ENCODE results near the gene ANKRD13A. TPM values are rescaled to one million over a fixed set of nuclear protein-coding genes. Genes with fewer than 3 reads are reported as not detected.

Gene ANKRD13A
- total and polyA plus RNA-seq, 2 of the 13 experiments (the other 11 are each of a cell fraction or from before 2014, with no cell fraction given) = 34.1 to 41.6 TPM

GRCh38 chr12:109999983-110000505 lies 814 bp downstream of the ANKRD13A start (continued):
- TF ChIP-seq, protein P1, sequence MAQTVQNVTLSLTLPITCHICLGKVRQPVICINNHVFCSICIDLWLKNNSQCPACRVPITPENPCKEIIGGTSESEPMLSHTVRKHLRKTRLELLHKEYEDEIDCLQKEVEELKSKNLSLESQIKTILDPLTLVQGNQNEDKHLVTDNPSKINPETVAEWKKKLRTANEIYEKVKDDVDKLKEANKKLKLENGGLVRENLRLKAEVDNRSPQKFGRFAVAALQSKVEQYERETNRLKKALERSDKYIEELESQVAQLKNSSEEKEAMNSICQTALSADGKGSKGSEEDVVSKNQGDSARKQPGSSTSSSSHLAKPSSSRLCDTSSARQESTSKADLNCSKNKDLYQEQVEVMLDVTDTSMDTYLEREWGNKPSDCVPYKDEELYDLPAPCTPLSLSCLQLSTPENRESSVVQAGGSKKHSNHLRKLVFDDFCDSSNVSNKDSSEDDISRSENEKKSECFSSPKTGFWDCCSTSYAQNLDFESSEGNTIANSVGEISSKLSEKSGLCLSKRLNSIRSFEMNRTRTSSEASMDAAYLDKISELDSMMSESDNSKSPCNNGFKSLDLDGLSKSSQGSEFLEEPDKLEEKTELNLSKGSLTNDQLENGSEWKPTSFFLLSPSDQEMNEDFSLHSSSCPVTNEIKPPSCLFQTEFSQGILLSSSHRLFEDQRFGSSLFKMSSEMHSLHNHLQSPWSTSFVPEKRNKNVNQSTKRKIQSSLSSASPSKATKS (CRISPR knock-in tag; IDR thresholded peaks at IDR 0.05) = no peak
- TF ChIP-seq, protein P2, sequence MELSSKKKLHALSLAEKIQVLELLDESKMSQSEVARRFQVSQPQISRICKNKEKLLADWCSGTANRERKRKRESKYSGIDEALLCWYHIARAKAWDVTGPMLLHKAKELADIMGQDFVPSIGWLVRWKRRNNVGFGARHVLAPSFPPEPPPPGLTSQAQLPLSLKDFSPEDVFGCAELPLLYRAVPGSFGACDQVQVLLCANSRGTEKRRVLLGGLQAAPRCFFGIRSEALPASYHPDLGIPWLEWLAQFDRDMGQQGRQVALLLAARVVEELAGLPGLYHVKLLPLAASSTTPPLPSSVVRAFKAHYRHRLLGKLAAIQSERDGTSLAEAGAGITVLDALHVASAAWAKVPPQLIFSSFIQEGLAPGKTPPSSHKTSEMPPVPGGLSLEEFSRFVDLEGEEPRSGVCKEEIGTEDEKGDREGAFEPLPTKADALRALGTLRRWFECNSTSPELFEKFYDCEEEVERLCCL (CRISPR knock-in tag; IDR thresholded peaks at IDR 0.05; ENCODE audit: borderline replicate concordance) = no peak
- TF ChIP-seq, protein P3, sequence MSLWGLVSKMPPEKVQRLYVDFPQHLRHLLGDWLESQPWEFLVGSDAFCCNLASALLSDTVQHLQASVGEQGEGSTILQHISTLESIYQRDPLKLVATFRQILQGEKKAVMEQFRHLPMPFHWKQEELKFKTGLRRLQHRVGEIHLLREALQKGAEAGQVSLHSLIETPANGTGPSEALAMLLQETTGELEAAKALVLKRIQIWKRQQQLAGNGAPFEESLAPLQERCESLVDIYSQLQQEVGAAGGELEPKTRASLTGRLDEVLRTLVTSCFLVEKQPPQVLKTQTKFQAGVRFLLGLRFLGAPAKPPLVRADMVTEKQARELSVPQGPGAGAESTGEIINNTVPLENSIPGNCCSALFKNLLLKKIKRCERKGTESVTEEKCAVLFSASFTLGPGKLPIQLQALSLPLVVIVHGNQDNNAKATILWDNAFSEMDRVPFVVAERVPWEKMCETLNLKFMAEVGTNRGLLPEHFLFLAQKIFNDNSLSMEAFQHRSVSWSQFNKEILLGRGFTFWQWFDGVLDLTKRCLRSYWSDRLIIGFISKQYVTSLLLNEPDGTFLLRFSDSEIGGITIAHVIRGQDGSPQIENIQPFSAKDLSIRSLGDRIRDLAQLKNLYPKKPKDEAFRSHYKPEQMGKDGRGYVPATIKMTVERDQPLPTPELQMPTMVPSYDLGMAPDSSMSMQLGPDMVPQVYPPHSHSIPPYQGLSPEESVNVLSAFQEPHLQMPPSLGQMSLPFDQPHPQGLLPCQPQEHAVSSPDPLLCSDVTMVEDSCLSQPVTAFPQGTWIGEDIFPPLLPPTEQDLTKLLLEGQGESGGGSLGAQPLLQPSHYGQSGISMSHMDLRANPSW (CRISPR knock-in tag; IDR thresholded peaks at IDR 0.05; ENCODE audit: borderline replicate concordance) = no peak
- no peak for TF ChIP-seq HNRNPUL1 (IDR thresholded peaks at IDR 0.05; ENCODE audit: low read depth, low read length)
- TF ChIP-seq TBX3 (IDR thresholded peaks at IDR 0.05; ENCODE audit: borderline replicate concordance) = no peak
- no peak for TF ChIP-seq ETV5 (CRISPR knock-in tag; IDR thresholded peaks at IDR 0.05; ENCODE audit: borderline replicate concordance)
- no peak for TF ChIP-seq TAF1 (CRISPR knock-in tag; IDR thresholded peaks at IDR 0.05)
- TF ChIP-seq HDAC1 (CRISPR knock-in tag; IDR thresholded peaks at IDR 0.05) = no peak
- TF ChIP-seq HDAC2 (CRISPR knock-in tag; IDR thresholded peaks at IDR 0.05) = 0 out of 2 replicates have a peak, but pooled peaks have one; percentile 12
- TF ChIP-seq ZFX (CRISPR knock-in tag; IDR thresholded peaks at IDR 0.05; ENCODE audit: low read depth) = 0 out of 2 replicates have a peak, but pooled peaks have one; percentile 10
- TF ChIP-seq ZNF260 (CRISPR knock-in tag; IDR thresholded peaks at IDR 0.05; ENCODE audit: borderline replicate concordance, low read depth) = no peak
- no peak for TF ChIP-seq ZNF468 (CRISPR knock-in tag; IDR thresholded peaks at IDR 0.05)
- TF ChIP-seq, protein P4, sequence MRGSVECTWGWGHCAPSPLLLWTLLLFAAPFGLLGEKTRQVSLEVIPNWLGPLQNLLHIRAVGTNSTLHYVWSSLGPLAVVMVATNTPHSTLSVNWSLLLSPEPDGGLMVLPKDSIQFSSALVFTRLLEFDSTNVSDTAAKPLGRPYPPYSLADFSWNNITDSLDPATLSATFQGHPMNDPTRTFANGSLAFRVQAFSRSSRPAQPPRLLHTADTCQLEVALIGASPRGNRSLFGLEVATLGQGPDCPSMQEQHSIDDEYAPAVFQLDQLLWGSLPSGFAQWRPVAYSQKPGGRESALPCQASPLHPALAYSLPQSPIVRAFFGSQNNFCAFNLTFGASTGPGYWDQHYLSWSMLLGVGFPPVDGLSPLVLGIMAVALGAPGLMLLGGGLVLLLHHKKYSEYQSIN (CRISPR knock-in tag; IDR thresholded peaks at IDR 0.05; ENCODE audit: borderline replicate concordance) = no peak
- no peak for TF ChIP-seq ZNF75D (CRISPR knock-in tag; IDR thresholded peaks at IDR 0.05; ENCODE audit: borderline replicate concordance)
- TF ChIP-seq FOSL1 (CRISPR knock-in tag; IDR thresholded peaks at IDR 0.05; ENCODE audit: borderline replicate concordance) = no peak
- TF ChIP-seq FUBP1 (CRISPR knock-in tag; IDR thresholded peaks at IDR 0.05; ENCODE audit: borderline replicate concordance) = no peak
- no peak for TF ChIP-seq TFDP1 (CRISPR knock-in tag; IDR thresholded peaks at IDR 0.05; ENCODE audit: borderline replicate concordance)
- no peak for TF ChIP-seq ZNF577 (CRISPR knock-in tag; IDR thresholded peaks at IDR 0.05; ENCODE audit: borderline replicate concordance, low read depth)

Measured in HepG2 (cell line).